Keratinocyte (primary cell): ENCODE measurements around the gene PCIF1.

Source experiments
- CTCF ChIP-seq, 3 experiments: IDR thresholded peaks in 1 of 3; conservative IDR thresholded peaks in 1 of 3; optimal IDR thresholded peaks in 1 of 3; 2 replicates in 2 of 3; 3 replicates in 1 of 3; pipeline versions ENCODE3 to v1.5.1; 2011; ENCODE audit warnings: low read length in 3 of 3, mild to moderate bottlenecking in 3 of 3, moderate library complexity in 2 of 3, control low read depth in 1 of 3, inconsistent platforms in 1 of 3; ENCODE audit not compliant: insufficient read depth in 2 of 3; ENCODE audit errors: extremely low read depth in 1 of 3
- EZH2 ChIP-seq: IDR thresholded peaks from one replicate; pipeline ENCODE4 v1.6.1; 2012; ENCODE audit warnings: inconsistent platforms, mild to moderate bottlenecking, low read length, moderate library complexity

GRCh38 chr20:45997187-45997586, 62.7 kb downstream of the PCIF1 start:
- no peak for TF ChIP-seq CTCF (optimal IDR thresholded peaks at IDR 0.05 in 1 of 3, IDR thresholded peaks at IDR 0.05 in 1 of 3, conservative IDR thresholded peaks at IDR 0.05 in 1 of 3; ENCODE audit: extremely low read depth in 1 of 3, insufficient read depth in 2 of 3, low read length in 3 of 3)
- no peak for TF ChIP-seq EZH2
